IMR-90 (cell line): ENCODE data around the gene HMGCS2. TPM values are rescaled to one million over a fixed set of nuclear protein-coding genes. Genes with fewer than 3 reads are reported as not detected.

Source experiments
- ATAC-seq: fragments of 200-7000 bp; cut with Tn5 transposase; 2 replicates; pipeline ENCODE4 v1.9.1; 2020; ENCODE audit warnings: low read depth, mild to moderate bottlenecking, moderate library complexity
- BruUV-seq: library from RNA; stranded (reverse); fragments of 400-500 nt; replicated peaks from 2 replicates; lab custom pipeline; 2021; lab: Mats Ljungman, UMichigan
- CTCF ChIA-PET: fragments of 300-600 bp; formaldehyde crosslinking; extraction: SDS; loops from one replicate; lab custom pipeline; 2021; ENCODE audit warnings: antibody characterized with exemption; lab: Yijun Ruan, JAX
- POLR2A ChIA-PET: fragments of 300-600 bp; sonication (Branson Sonifier 250); formaldehyde crosslinking; loops from one replicate; lab custom pipeline; 2022; ENCODE audit warnings: antibody characterized with exemption; ENCODE audit not compliant: unreplicated experiment; lab: Charles Lee
- DNase-seq: peaks from one replicate; pipeline ENCODE4 v3.0.0; 2013
- H2AFZ ChIP-seq: replicated peaks from 2 replicates; pipeline ENCODE3; 2013; ENCODE audit warnings: low read length, mild to moderate bottlenecking; ENCODE audit not compliant: poor library complexity
- H2AK5ac ChIP-seq: 2 replicates; pipeline ENCODE4 v1.6.1; 2013; ENCODE audit warnings: low read depth, low read length, inconsistent platforms
- H2AK9ac ChIP-seq: replicated peaks from 2 replicates; pipeline ENCODE3; 2013; ENCODE audit warnings: mild to moderate bottlenecking, low read depth, low read length, moderate library complexity; ENCODE audit not compliant: poor library complexity
- H2BK120ac ChIP-seq: 2 replicates; pipeline ENCODE4 v1.6.1; 2013; ENCODE audit warnings: low read depth, low read length, inconsistent platforms
- H2BK15ac ChIP-seq: 3 replicates; pipeline ENCODE4 v1.6.1; 2013; ENCODE audit warnings: low read depth, low read length, inconsistent platforms
- H2BK20ac ChIP-seq: 2 replicates; pipeline ENCODE4 v1.6.1; 2013; ENCODE audit warnings: low read depth, mild to moderate bottlenecking, inconsistent platforms, low read length, moderate library complexity
- H2BK5ac ChIP-seq: 2 replicates; pipeline ENCODE4 v1.6.1; 2013; ENCODE audit warnings: mild to moderate bottlenecking, low read depth, low read length, inconsistent platforms; ENCODE audit not compliant: poor library complexity, severe bottlenecking
- H3K14ac ChIP-seq: replicated peaks from 2 replicates; pipeline ENCODE4 v1.6.1; 2013; ENCODE audit warnings: low read depth, low read length, inconsistent platforms
- H3K18ac ChIP-seq: 2 replicates; pipeline ENCODE4 v1.6.1; 2013; ENCODE audit warnings: low read depth, low read length, control low read depth
- H3K23ac ChIP-seq: 2 replicates; pipeline ENCODE4 v1.6.1; 2013; ENCODE audit warnings: low read depth, low read length, inconsistent platforms
- H3K27ac ChIP-seq: 2 replicates; pipeline ENCODE4 v1.5.1; 2013; ENCODE audit warnings: mild to moderate bottlenecking, control low read depth, low read length; ENCODE audit not compliant: insufficient read depth
- H3K27me3 ChIP-seq: 2 replicates; pipeline ENCODE4 v1.6.1; 2013; ENCODE audit warnings: low read length; ENCODE audit not compliant: control insufficient read depth, insufficient read depth
- H3K36me3 ChIP-seq: 2 replicates; pipeline ENCODE4 v1.6.1; 2013; ENCODE audit warnings: low read length, mixed read lengths; ENCODE audit not compliant: control insufficient read depth, insufficient read depth
- H3K4ac ChIP-seq: 2 replicates; pipeline ENCODE4 v1.6.1; 2013; ENCODE audit warnings: low read depth, low read length, inconsistent platforms
- H3K4me1 ChIP-seq: 2 replicates; pipeline ENCODE4 v1.6.1; 2013; ENCODE audit warnings: low read length, mixed read lengths; ENCODE audit not compliant: control insufficient read depth, insufficient read depth
- H3K4me2 ChIP-seq: 2 replicates; pipeline ENCODE4 v1.6.1; 2013; ENCODE audit warnings: low read depth, mild to moderate bottlenecking, control low read depth, low read length, moderate library complexity
- H3K4me3 ChIP-seq: 2 replicates; pipeline ENCODE4 v1.5.1; 2013; ENCODE audit warnings: low read depth, mild to moderate bottlenecking, control low read depth, low read length, moderate library complexity; ENCODE audit not compliant: insufficient read depth
- H3K56ac ChIP-seq: 2 replicates; pipeline ENCODE4 v1.6.1; 2013; ENCODE audit warnings: low read length, inconsistent platforms; ENCODE audit not compliant: insufficient read depth; ENCODE audit errors: extremely low read depth
- H3K79me1 ChIP-seq, 2 experiments: 2 replicates each; pipeline ENCODE4 v1.6.1; 2013; ENCODE audit warnings: low read length in 2 of 2, inconsistent platforms in 1 of 2, low read depth in 1 of 2
- H3K9ac ChIP-seq: 2 replicates; pipeline ENCODE4 v1.6.1; 2013; ENCODE audit warnings: low read depth, low read length, control low read depth
- H3K9me1 ChIP-seq: 2 replicates; pipeline ENCODE4 v1.6.1; 2013; ENCODE audit warnings: low read length, inconsistent platforms; ENCODE audit not compliant: insufficient read depth
- H3K9me3 ChIP-seq: 2 replicates; pipeline ENCODE4 v1.6.1; 2013; ENCODE audit warnings: low read length; ENCODE audit not compliant: control insufficient read depth, insufficient read depth
- H4K20me1 ChIP-seq: 2 replicates; pipeline ENCODE4 v1.6.1; 2013; ENCODE audit warnings: low read length, inconsistent platforms; ENCODE audit not compliant: insufficient read depth
- H4K5ac ChIP-seq: 2 replicates; pipeline ENCODE4 v1.6.1; 2013; ENCODE audit warnings: mild to moderate bottlenecking, low read depth, low read length, control low read depth
- H4K8ac ChIP-seq, 2 experiments: 2 replicates each; pipeline ENCODE4 v1.6.1; 2013; ENCODE audit warnings: low read depth in 2 of 2, low read length in 2 of 2, control low read depth in 1 of 2, inconsistent platforms in 1 of 2
- H4K91ac ChIP-seq: 2 replicates; pipeline ENCODE4 v1.6.1; 2013; ENCODE audit warnings: low read depth, low read length, inconsistent platforms; ENCODE audit not compliant: insufficient read depth
- CHD1 ChIP-seq: IDR thresholded peaks from 2 replicates; pipeline ENCODE4 v1.6.1; 2012; ENCODE audit warnings: low read depth, low read length, improper control_type of control experiment
- NFE2L2 ChIP-seq: fragments of 150-350 bp; IDR thresholded peaks from 2 replicates; pipeline ENCODE4 v1.6.1; 2016; ENCODE audit warnings: low read depth, mild to moderate bottlenecking, low read length
- WGBS, 2 experiments: methylation state at CpG; one replicate each; pipeline versions ENCODE4 v1.1.5 to v1.1.7; 2013; ENCODE audit warnings: missing lambda C conversion rate in 2 of 2; ENCODE audit not compliant: insufficient read length in 1 of 2; ENCODE audit errors: extremely low coverage in 2 of 2; 5-methylcytosine and 5-hydroxymethylcytosine counted together
- dilution Hi-C: fragments of 300-500 bp; cut with HindIII; formaldehyde crosslinking; loops from one replicate; pipeline ENCODE4 v1.14.3; 2018; ENCODE audit warnings: low sequenced_read_pairs; ENCODE audit not compliant: unreplicated experiment
- in situ Hi-C: fragments of 300-500 bp; cut with MboI; formaldehyde crosslinking; loops from 3 replicates; pipeline ENCODE4 v1.14.3; 2019; ENCODE audit warnings: low sequenced_read_pairs, inconsistent platforms, mixed read lengths
- intact Hi-C: fragments of 100-400 bp; cut with micrococcal nuclease; formaldehyde crosslinking; loops from 2 replicates; pipeline ENCODE4 v1.10.0; 2022
- polyA plus RNA-seq, 3 experiments: library from polyadenylated mRNA; depleted of rRNA; stranded (reverse); fragments of >200 nt; gene quantifications; 2 replicates each; pipeline ENCODE4 v1.2.3, GENCODE V29; 2012; ENCODE audit warnings: low replicate concordance in 1 of 3
- total RNA-seq: library from RNA; depleted of rRNA; stranded (reverse); fragments of >200 nt; gene quantifications from 2 replicates; pipeline ENCODE4 v1.2.3, GENCODE V29; 2012
- TF ChIP-seq, protein P1 (sequence below): conservative IDR thresholded peaks from 2 replicates; pipeline ENCODE4 v1.5.1; 2012; ENCODE audit warnings: mild to moderate bottlenecking, low read depth, low read length, improper control_type of control experiment

Gene HMGCS2
- total and polyA plus RNA-seq, 2 of the 4 experiments (the other 2 are of a cell fraction) = not detected

DNA sequence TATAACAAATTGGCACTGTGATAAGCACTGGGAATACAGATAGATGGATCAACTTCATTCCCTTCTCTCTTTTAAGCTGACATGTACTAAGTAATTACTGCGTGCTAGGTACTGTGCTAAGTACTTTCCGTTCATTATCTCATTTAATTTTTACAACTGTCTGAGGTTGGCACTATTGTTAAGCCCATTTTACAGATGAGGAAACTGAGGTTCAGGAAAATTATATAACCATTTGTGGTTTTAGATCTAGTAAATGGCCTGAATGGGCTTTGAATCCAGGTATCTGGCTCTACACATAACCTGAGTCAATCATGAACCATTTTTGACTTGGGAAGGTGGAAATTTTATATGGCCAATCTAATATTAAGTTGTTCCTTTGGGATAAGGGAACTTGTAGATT, 3.6 kb upstream of the HMGCS2 start (continued):
- TF ChIP-seq, protein P1, sequence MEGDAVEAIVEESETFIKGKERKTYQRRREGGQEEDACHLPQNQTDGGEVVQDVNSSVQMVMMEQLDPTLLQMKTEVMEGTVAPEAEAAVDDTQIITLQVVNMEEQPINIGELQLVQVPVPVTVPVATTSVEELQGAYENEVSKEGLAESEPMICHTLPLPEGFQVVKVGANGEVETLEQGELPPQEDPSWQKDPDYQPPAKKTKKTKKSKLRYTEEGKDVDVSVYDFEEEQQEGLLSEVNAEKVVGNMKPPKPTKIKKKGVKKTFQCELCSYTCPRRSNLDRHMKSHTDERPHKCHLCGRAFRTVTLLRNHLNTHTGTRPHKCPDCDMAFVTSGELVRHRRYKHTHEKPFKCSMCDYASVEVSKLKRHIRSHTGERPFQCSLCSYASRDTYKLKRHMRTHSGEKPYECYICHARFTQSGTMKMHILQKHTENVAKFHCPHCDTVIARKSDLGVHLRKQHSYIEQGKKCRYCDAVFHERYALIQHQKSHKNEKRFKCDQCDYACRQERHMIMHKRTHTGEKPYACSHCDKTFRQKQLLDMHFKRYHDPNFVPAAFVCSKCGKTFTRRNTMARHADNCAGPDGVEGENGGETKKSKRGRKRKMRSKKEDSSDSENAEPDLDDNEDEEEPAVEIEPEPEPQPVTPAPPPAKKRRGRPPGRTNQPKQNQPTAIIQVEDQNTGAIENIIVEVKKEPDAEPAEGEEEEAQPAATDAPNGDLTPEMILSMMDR = no peak

DNA sequence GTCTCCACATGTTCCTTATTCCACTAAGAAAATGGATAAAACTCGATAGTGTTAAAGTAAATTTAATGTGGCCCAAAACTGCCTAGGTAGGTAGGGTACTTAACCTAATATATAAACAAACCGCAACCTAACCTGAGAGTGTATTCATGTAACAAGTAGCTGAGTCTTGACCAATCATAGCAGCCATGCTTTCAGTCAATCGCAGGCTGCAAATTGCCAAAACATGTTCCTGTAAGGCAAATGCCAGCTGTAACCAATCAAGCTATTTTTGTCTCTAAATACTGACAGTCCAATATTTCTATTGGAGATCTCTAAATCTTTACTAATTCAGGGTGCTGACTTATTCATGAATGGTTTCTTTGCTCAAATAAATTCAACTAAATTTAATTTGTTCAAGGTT, 3.1 kb upstream of the HMGCS2 start:
- no peaks in the 10 kb centered on the region for H3K36me3 ChIP-seq
- H3K4me2 ChIP-seq = no peak overlapping the region
- no peak for TF ChIP-seq CHD1
- no peak for TF ChIP-seq NFE2L2
- H3K27ac ChIP-seq = no peak overlapping the region
- ChIA-PET POLR2A (no interaction called here), CTCF (no interaction called here)
- no peak overlapping the region for H2BK120ac ChIP-seq
- no peak overlapping the region for H3K14ac ChIP-seq
- no peak for ATAC-seq
- no peak overlapping the region for H4K8ac ChIP-seq
- H2BK15ac ChIP-seq = no peak overlapping the region
- H3K9me1 ChIP-seq = peaks cover 4% of the 10 kb centered on the region; the same call in 1 of the 2 replicates
- H3K9ac ChIP-seq = no peak overlapping the region
- H3K18ac ChIP-seq = no peak overlapping the region
- no TSS peak for BruUV-seq
- no peak overlapping the region for H4K91ac ChIP-seq
- DNase-seq = no peak
- dilution Hi-C loops = no loop called here
- no peak overlapping the region for H3K56ac ChIP-seq
- WGBS, 2 experiments = no CpG with 5 or more reads among the region's 3 CpGs
- H2AK9ac ChIP-seq = no peak overlapping the region
- no peak overlapping the region for H3K4me3 ChIP-seq
- H3K4ac ChIP-seq = no peak overlapping the region
- H3K4me1 ChIP-seq = peaks cover 5% of the 10 kb centered on the region
- no peak overlapping the region for H3K23ac ChIP-seq
- H3K27me3 ChIP-seq = peaks cover 10% of the 10 kb centered on the region
- no peak overlapping the region for H4K5ac ChIP-seq
- H2BK20ac ChIP-seq = no peak overlapping the region
- in situ Hi-C loops = loop anchor here (5.0 kb wide), 1 partner anchor 49 kb away; no protein-coding TSS in a partner anchor
- no peak overlapping the region for H2BK5ac ChIP-seq
- intact Hi-C loops = no loop called here
- no peaks in the 10 kb centered on the region for H3K79me1 ChIP-seq
- H4K20me1 ChIP-seq = no peaks in the 10 kb centered on the region
- no peak overlapping the region for H2AK5ac ChIP-seq
- H2AFZ ChIP-seq = no peak overlapping the region
- H3K9me3 ChIP-seq = no peaks in the 10 kb centered on the region
